SK-N-SH (cell line): ENCODE results near the gene ADGB. TPM values are rescaled to one million over a fixed set of nuclear protein-coding genes. Genes with fewer than 3 reads are reported as not detected.

Source experiments
- CTCF ChIA-PET: fragments of 300-600, 350-600 bp; formaldehyde crosslinking; extraction: SDS; loops from one replicate; lab custom pipeline; 2021; lab: Yijun Ruan, JAX
- POLR2A ChIA-PET: fragments of 350-600 bp; sonication (Branson Sonifier 250); formaldehyde crosslinking; extraction: SDS; loops from one replicate; lab custom pipeline; 2020; ENCODE audit warnings: antibody characterized with exemption, inconsistent platforms; lab: Yijun Ruan, JAX
- DNase-seq: peaks from one replicate; pipeline ENCODE4 v3.0.0; 2012
- H2AFZ ChIP-seq: fragments of 200-600 bp; sonication (generic); 2 replicates; pipeline ENCODE4 v1.8.1; 2016; ENCODE audit warnings: antibody characterized with exemption, mild to moderate bottlenecking, low read depth
- H3F3A ChIP-seq: fragments of 200-600 bp; sonication (generic); replicated peaks from 2 replicates; pipeline ENCODE3; 2016; ENCODE audit warnings: antibody characterized with exemption, mild to moderate bottlenecking; ENCODE audit not compliant: insufficient read depth
- H3K27ac ChIP-seq, 2 experiments: fragments of 200-500 bp in 1 of 2; fragments of 200-600 bp in 1 of 2; sonication (Bioruptor generic) in 1 of 2; sonication (generic), shearing (Covaris generic) in 1 of 2; 2 replicates each; pipeline versions ENCODE4 v1.5.1 to v1.6.1; 2014 to 2016; ENCODE audit warnings: low read depth in 2 of 2, inconsistent platforms in 1 of 2, low read length in 1 of 2, mild to moderate bottlenecking in 1 of 2, mixed read lengths in 1 of 2
- H3K27me3 ChIP-seq: fragments of 200-600 bp; sonication (generic), shearing (Covaris generic); 2 replicates; pipeline ENCODE4 v1.6.1; 2016; ENCODE audit warnings: mixed run types; ENCODE audit not compliant: insufficient read depth
- H3K36me3 ChIP-seq, 2 experiments: fragments of 200-500 bp in 1 of 2; fragments of 200-600 bp in 1 of 2; sonication (Bioruptor generic) in 1 of 2; sonication (generic) in 1 of 2; replicated peaks in 1 of 2; 2 replicates each; pipeline versions ENCODE3 to v1.5.1; 2014 to 2016; ENCODE audit warnings: low read length in 1 of 2, mild to moderate bottlenecking in 1 of 2; ENCODE audit not compliant: insufficient read depth in 2 of 2, control insufficient read depth in 1 of 2
- H3K4me1 ChIP-seq, 2 experiments: fragments of 200-500 bp in 1 of 2; fragments of 200-600 bp in 1 of 2; sonication (Bioruptor generic) in 1 of 2; sonication (generic), shearing (Covaris generic) in 1 of 2; 2 replicates each; pipeline versions ENCODE4 v1.5.1 to v1.6.1; 2014 to 2016; ENCODE audit warnings: low read depth in 1 of 2, low read length in 1 of 2, mixed run types in 1 of 2; ENCODE audit not compliant: insufficient read depth in 2 of 2, control insufficient read depth in 1 of 2
- H3K4me2 ChIP-seq: fragments of 200-600 bp; sonication (generic), shearing (Covaris generic); 2 replicates; pipeline ENCODE4 v1.6.1; 2017; ENCODE audit warnings: mixed run types
- H3K4me3 ChIP-seq, 2 experiments: fragments of 200-500 bp in 1 of 2; fragments of 200-600 bp in 1 of 2; sonication (Bioruptor generic) in 1 of 2; sonication (generic), shearing (Covaris generic) in 1 of 2; 2 replicates each; pipeline versions ENCODE4 v1.5.1 to v1.8.1; 2014 to 2016; ENCODE audit warnings: low read depth in 2 of 2, inconsistent platforms in 1 of 2, low read length in 1 of 2, mild to moderate bottlenecking in 1 of 2, mixed read lengths in 1 of 2, moderate library complexity in 1 of 2
- H3K79me2 ChIP-seq: fragments of 200-600 bp; sonication (generic); 2 replicates; pipeline ENCODE4 v1.8.1; 2017; ENCODE audit warnings: mild to moderate bottlenecking; ENCODE audit not compliant: insufficient read depth
- H3K9ac ChIP-seq: fragments of 200-600 bp; sonication (generic); 2 replicates; pipeline ENCODE4 v1.6.1; 2017; ENCODE audit warnings: mixed run types
- H3K9me2 ChIP-seq: fragments of 200-600 bp; sonication (generic); 2 replicates; pipeline ENCODE4 v1.6.1; 2017; ENCODE audit warnings: mixed run types
- H3K9me3 ChIP-seq: fragments of 200-600 bp; sonication (generic); 2 replicates; pipeline ENCODE4 v1.6.1; 2017; ENCODE audit warnings: mixed run types, mild to moderate bottlenecking, moderate library complexity
- H4K20me1 ChIP-seq: fragments of 200-600 bp; sonication (generic); 2 replicates; pipeline ENCODE4 v1.6.1; 2017; ENCODE audit warnings: mild to moderate bottlenecking, mixed run types; ENCODE audit not compliant: insufficient read depth
- EP300 ChIP-seq, 2 experiments: IDR thresholded peaks; 2 replicates each; pipeline versions ENCODE4 v1.4.0 to v1.6.1; 2012; ENCODE audit warnings: borderline replicate concordance in 1 of 2, low read depth in 1 of 2, low read length in 1 of 2
- EZH2phosphoT487 ChIP-seq: fragments of 200-600 bp; sonication (generic); IDR thresholded peaks from 2 replicates; pipeline ENCODE4 v1.6.1; 2017; ENCODE audit warnings: low read depth, mixed run types, mild to moderate bottlenecking, antibody characterized with exemption, moderate library complexity, borderline replicate concordance
- FOSL2 ChIP-seq: IDR thresholded peaks from 2 replicates; pipeline ENCODE4 v1.4.0; 2012; ENCODE audit warnings: low read depth, mild to moderate bottlenecking, moderate library complexity, borderline replicate concordance
- FOXJ3 ChIP-seq: sonication (generic); formaldehyde crosslinking; IDR thresholded peaks from 2 replicates; pipeline ENCODE4 v1.5.1; 2020; ENCODE audit warnings: mild to moderate bottlenecking, missing genetic modification reagents
- GABPA ChIP-seq: IDR thresholded peaks from 2 replicates; pipeline ENCODE4 v1.4.0; 2012; ENCODE audit warnings: low read depth, mild to moderate bottlenecking
- GATA2 ChIP-seq: sonication (generic); formaldehyde crosslinking; IDR thresholded peaks from 2 replicates; pipeline ENCODE4 v1.5.0; 2020; ENCODE audit warnings: mild to moderate bottlenecking, missing genetic modification reagents
- JUND ChIP-seq: IDR thresholded peaks from 2 replicates; pipeline ENCODE4 v1.4.0; 2012
- NFIC ChIP-seq: IDR thresholded peaks from 2 replicates; pipeline ENCODE4 v1.4.0; 2012; ENCODE audit warnings: borderline replicate concordance
- NRF1 ChIP-seq: IDR thresholded peaks from 2 replicates; pipeline ENCODE4 v1.6.1; 2012; ENCODE audit warnings: low read depth, mild to moderate bottlenecking, low read length
- RAD21 ChIP-seq: IDR thresholded peaks from 2 replicates; pipeline ENCODE4 v1.6.1; 2012; ENCODE audit warnings: mild to moderate bottlenecking, low read length
- RCOR1 ChIP-seq: fragments of 150-350 bp; IDR thresholded peaks from 2 replicates; pipeline ENCODE4 v1.6.1; 2017; ENCODE audit warnings: antibody characterized with exemption, low read length
- RFX5 ChIP-seq: IDR thresholded peaks from 2 replicates; pipeline ENCODE4 v1.6.1; 2012; ENCODE audit warnings: mild to moderate bottlenecking, improper control_type of control experiment, low read length
- SIN3A ChIP-seq: IDR thresholded peaks from 2 replicates; pipeline ENCODE4 v1.6.1; 2012; ENCODE audit warnings: low read depth, mild to moderate bottlenecking, low read length, moderate library complexity, borderline replicate concordance
- SMC3 ChIP-seq: IDR thresholded peaks from 2 replicates; pipeline ENCODE4 v1.6.1; 2012; ENCODE audit warnings: low read depth, low read length, improper control_type of control experiment
- TAF1 ChIP-seq: IDR thresholded peaks from 2 replicates; pipeline ENCODE4 v1.6.1; 2012; ENCODE audit warnings: low read depth, mild to moderate bottlenecking, low read length, moderate library complexity, borderline replicate concordance
- TCF12 ChIP-seq: IDR thresholded peaks from 2 replicates; pipeline ENCODE4 v1.4.0; 2012
- YY1 ChIP-seq: IDR thresholded peaks from 2 replicates; pipeline ENCODE4 v1.4.0; 2012; ENCODE audit warnings: low read depth, mild to moderate bottlenecking
- WGBS: methylation state at CpG from one replicate; pipeline ENCODE4 v1.1.6; 2017; ENCODE audit warnings: low lambda C conversion rate; 5-methylcytosine and 5-hydroxymethylcytosine counted together
- polyA plus RNA-seq, 3 experiments: library from polyadenylated mRNA; depleted of rRNA; stranded (reverse); fragments of >200 nt; gene quantifications; 2 replicates each; pipeline ENCODE4 v1.2.3, GENCODE V29; 2012
- TF ChIP-seq, protein P1 (sequence below): fragments of 200-600 bp; sonication (generic); IDR thresholded peaks from 2 replicates; pipeline ENCODE4 v1.6.1; 2017; ENCODE audit warnings: antibody characterized with exemption, mild to moderate bottlenecking, moderate library complexity
- TF ChIP-seq, protein P2 (sequence below): fragments of 150-350 bp; IDR thresholded peaks from 2 replicates; pipeline ENCODE4 v1.6.1; 2016; ENCODE audit warnings: mild to moderate bottlenecking, low read depth, low read length

The ADGB gene
- polyA plus RNA-seq, 1 of the 3 experiments (the other 2 are of a cell fraction), result not detected

DNA sequence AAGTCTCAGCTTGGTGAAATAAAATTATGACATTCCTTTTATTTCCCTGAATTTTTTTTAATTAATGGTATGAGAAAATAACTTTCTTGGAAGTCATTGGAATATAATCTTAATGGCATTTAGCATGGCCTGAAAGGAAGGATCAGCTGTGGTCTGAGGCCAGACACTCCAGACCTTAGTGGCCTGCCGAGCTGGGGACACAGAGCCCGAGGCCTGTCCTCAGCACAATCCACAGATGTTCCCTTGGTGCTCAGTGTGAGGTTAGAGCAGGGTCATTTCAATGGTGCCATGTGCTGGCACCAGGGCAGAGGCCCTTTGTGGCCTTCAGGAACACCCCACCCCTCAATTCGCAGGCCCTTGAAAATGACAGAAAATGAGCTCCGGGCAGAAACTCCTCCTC is 120.6 kb downstream of the ADGB start:
- POLR2A ChIA-PET, result no interaction called here
- CTCF ChIA-PET, result no interaction called here
- H3K9ac ChIP-seq, result no peak overlapping the region
- H4K20me1 ChIP-seq, result no peaks in the 10 kb centered on the region
- no peaks in the 10 kb centered on the region for H3K79me2 ChIP-seq
- H3K27me3 ChIP-seq, result no peaks in the 10 kb centered on the region
- no peak for TF ChIP-seq RAD21
- H3K9me2 ChIP-seq, result no peaks in the 10 kb centered on the region
- H3K4me3 ChIP-seq, result no peak overlapping the region
- H3K4me1 ChIP-seq, result no peaks in the 10 kb centered on the region
- no peaks in the 10 kb centered on the region for H3K9me3 ChIP-seq
- no peaks in the 10 kb centered on the region for H3F3A ChIP-seq
- no peaks in the 10 kb centered on the region for H3K36me3 ChIP-seq
- no peak overlapping the region for H3K4me2 ChIP-seq
- no peak for DNase-seq
- H2AFZ ChIP-seq, result no peak overlapping the region
- WGBS, result 43% methylated on average over 4 of the region's 4 CpGs
- H3K27ac ChIP-seq, result no peak overlapping the region

DNA sequence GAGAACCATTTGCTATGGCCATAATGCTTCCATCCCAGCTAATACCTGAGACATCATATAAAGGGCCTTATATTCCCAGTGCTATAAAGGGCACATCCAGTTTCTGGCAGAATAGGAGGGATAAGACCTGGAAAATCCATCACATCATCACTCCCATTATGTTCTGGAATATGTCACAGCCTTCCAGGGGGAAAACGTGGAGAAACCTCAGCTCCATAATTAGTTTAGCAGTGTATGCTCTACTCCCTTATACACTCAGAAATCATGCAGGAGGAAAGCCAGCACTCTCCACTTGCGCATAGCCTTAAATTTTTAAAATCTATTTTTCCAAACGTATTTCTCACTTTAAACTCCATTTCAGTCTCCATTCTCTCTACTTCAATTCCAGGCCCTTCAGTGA is 140.9 kb downstream of the ADGB start:
- Histone ChIP-seq H3K9ac (no peak overlapping the region), H3K36me3 (no peaks in the 10 kb centered on the region), H3K79me2 (no peaks in the 10 kb centered on the region), H3F3A (no peaks in the 10 kb centered on the region), H3K27ac (no peak overlapping the region), H4K20me1 (no peaks in the 10 kb centered on the region), H3K9me3 (no peaks in the 10 kb centered on the region), H3K4me2 (no peak overlapping the region), H2AFZ (no peak overlapping the region), H3K4me1 (no peaks in the 10 kb centered on the region), H3K4me3 (no peak overlapping the region), H3K27me3 (no peaks in the 10 kb centered on the region), H3K9me2 (no peaks in the 10 kb centered on the region)
- no peak for DNase-seq
- POLR2A ChIA-PET, result no interaction called here
- WGBS, result 35% methylated on average over 3 of the region's 3 CpGs
- TF ChIP-seq GABPA (no peak), YY1 (no peak), JUND (no peak), RFX5 (no peak), TCF12 (no peak), SMC3 (no peak), FOSL2 (no peak), EP300 (IDR thresholded peaks at IDR 0.05; ENCODE audit: borderline replicate concordance in 1 of 2, low read depth in 1 of 2, low read length in 1 of 2) (no peak), RCOR1 (no peak), GATA2 (CRISPR knock-in tag) (no peak), TAF1 (no peak), FOXJ3 (CRISPR knock-in tag) (no peak), EZH2phosphoT487 (no peak), NFIC (no peak), NRF1 (no peak), SIN3A (no peak)
- TF ChIP-seq, protein P1, sequence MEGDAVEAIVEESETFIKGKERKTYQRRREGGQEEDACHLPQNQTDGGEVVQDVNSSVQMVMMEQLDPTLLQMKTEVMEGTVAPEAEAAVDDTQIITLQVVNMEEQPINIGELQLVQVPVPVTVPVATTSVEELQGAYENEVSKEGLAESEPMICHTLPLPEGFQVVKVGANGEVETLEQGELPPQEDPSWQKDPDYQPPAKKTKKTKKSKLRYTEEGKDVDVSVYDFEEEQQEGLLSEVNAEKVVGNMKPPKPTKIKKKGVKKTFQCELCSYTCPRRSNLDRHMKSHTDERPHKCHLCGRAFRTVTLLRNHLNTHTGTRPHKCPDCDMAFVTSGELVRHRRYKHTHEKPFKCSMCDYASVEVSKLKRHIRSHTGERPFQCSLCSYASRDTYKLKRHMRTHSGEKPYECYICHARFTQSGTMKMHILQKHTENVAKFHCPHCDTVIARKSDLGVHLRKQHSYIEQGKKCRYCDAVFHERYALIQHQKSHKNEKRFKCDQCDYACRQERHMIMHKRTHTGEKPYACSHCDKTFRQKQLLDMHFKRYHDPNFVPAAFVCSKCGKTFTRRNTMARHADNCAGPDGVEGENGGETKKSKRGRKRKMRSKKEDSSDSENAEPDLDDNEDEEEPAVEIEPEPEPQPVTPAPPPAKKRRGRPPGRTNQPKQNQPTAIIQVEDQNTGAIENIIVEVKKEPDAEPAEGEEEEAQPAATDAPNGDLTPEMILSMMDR, result no peak
- TF ChIP-seq, protein P2, sequence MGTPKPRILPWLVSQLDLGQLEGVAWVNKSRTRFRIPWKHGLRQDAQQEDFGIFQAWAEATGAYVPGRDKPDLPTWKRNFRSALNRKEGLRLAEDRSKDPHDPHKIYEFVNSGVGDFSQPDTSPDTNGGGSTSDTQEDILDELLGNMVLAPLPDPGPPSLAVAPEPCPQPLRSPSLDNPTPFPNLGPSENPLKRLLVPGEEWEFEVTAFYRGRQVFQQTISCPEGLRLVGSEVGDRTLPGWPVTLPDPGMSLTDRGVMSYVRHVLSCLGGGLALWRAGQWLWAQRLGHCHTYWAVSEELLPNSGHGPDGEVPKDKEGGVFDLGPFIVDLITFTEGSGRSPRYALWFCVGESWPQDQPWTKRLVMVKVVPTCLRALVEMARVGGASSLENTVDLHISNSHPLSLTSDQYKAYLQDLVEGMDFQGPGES, result no peak
- CTCF ChIA-PET, result no interaction called here
